Inflammatory macrophage treated with lipopolysaccharide for 4 hours (primary cell): ENCODE measurements around the gene PIP4K2A.
A peak's percentile ranks its signal among the peaks of the same experiment; 100 is the strongest.

ENCODE experiments used
- DNase-seq: peaks from one replicate; pipeline ENCODE4 v3.0.0-alpha.2; 2020

PIP4K2A gene

DNA sequence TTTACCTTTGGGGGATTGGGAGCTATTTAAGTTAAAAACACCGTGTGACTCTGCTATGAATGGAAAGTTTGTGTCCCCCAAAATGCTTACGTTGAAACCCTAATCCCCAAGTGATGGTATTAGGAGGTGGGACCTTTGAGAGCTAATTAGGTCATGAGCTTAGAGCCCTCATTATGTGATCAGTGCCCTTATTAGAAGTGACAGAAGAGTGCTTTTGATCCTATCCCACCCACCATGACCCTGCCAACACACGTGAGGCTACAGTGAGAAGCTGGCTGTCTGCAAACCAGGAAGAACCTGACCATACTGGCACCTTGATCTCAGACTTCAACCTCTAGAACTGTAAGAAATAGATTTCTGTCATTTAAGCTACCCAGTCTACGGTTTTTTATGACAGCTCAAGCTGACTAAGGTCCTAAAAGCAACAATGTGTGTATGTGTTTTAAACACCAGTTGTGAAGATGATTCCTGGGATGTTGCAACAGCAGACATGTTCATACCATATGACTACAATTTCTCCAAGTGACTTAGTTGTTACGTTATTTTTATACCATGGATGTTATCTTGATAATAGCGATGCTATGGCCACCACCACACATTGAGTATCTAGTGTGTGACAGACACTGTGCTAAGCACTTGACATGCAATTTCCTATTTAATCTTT is 124.4 kb downstream of the PIP4K2A start:
- DNase-seq, result no peak

- no peak for DNase-seq
Observed at GRCh38 chr10:22588462-22588861, 125.9 kb downstream of the PIP4K2A start.

GRCh38 chr10:22583683-22584082 is 130.7 kb downstream of the PIP4K2A start:
- DNase-seq, result no peak

- DNase-seq, result peak; percentile 44
Observed at GRCh38 chr10:22581461-22581860, 132.9 kb downstream of the PIP4K2A start.

- DNase-seq, result no peak
Observed at GRCh38 chr10:22580711-22581110, 133.7 kb downstream of the PIP4K2A start.

DNA sequence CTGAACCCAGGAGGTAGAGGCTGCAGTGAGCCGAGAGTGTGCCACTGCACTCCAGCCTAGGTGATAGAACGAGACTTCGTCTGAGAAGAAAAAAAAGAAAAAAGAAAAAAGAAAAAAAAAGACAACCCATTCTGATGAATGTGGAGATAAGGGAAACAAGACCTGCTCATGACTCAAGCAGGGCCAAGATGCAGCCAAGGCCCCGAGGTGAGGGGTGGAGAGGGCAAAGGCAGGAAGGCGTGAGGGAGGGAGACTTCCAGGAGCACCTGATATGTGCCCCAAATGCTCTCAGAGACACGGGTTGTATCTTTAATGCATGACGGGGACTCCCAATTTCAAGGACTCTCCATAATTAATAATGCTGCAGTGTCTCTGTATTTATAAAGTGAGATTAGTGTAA is 134.6 kb downstream of the PIP4K2A start:
- no peak for DNase-seq

GRCh38 chr10:22573820-22574569 is 140.4 kb downstream of the PIP4K2A start:
- DNase-seq, result peak; percentile 25

DNA sequence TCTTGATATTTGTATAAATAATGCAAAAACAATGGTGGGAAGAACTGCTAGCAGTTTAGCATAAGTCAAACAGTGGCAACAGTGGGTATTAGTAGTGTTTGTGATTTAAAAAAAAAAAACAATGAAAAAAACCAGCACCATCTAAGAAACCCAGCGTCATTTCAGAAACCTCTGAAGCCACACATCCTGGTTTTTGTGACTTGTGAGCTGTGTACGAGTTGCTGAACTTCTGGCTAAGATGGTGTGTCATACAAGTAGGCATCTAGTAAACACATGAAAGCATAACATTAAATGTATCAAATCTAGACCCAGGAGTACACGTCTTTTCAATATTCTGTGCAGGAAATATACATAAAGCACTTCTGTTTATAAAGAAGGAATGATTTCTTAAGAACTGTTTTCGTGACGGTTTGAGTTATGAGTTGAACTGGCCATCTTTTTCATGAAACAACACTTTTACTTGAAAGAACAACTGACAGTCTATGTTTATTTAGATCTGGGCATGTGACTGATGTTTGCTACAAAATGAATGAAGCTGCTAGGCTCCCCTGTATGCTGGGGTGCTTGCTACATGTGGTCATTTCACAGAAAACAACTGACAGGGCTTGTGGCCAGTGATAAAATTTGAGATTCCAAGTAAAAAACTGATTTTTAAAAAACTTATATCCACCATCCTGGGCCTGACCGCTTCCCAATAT is 143.5 kb downstream of the PIP4K2A start:
- DNase-seq, result no peak

DNA sequence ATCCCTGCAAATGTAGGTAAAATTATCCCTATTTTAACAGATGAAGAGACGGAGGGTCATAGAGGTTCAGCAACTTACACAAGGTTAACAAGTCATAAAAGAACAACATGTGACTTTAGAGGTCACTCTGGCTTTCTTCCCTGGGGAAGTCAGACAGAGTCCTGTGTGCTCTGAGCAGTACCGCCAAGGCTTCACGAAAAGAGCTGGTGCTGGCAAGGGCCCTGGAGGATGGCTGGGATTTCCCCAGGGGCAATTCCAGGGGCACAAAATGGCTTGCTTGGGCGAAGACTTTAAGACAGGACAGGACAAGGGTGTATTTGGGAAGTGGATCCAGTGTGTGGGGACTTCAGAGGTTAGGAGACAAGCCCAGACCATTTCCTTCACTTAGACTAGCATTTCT is 144.1 kb downstream of the PIP4K2A start:
- DNase-seq, result no peak

GRCh38 chr10:22568928-22569327 is 145.4 kb downstream of the PIP4K2A start:
- no peak for DNase-seq

- DNase-seq, result no peak
Observed at GRCh38 chr10:22564060-22564459, 150.3 kb downstream of the PIP4K2A start.

DNA sequence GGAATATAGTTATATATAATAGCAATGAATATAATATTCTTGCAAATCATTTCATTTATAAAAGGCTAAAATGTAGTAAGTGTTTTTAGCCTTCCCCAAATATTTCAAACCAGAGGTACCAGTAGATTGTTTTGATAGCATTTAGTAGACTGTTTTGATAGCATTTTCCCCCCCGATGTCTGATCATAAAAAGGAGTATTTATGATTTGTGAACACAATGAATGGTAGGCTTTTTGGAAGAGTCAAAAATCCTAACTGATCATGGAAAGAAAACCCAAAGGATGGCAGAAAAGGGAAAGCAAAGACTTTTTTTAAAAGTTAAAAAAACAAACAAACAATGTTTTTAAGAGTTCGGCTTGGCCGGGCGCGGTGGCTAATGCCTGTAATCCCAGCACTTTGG is 152.5 kb downstream of the PIP4K2A start:
- no peak for DNase-seq

DNA sequence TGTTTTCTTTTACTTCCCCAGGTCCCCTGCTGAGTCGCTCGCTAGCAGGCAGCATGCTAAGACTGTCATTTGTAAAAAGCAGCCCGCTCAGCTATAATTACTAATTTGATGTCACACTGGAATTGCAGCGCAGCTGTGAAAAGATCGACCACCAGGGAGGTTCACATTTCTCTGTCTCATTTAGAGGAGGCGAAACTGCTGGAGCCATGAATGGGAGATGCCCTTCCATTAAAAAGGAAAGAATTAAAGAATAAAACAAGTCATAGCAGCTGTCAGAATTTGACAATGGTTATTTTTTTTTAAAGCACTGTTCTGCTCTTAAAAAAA is 153.5 kb downstream of the PIP4K2A start:
- no peak for DNase-seq

- no peak for DNase-seq
Observed at GRCh38 chr10:22560096-22560912, 154.1 kb downstream of the PIP4K2A start.

DNA sequence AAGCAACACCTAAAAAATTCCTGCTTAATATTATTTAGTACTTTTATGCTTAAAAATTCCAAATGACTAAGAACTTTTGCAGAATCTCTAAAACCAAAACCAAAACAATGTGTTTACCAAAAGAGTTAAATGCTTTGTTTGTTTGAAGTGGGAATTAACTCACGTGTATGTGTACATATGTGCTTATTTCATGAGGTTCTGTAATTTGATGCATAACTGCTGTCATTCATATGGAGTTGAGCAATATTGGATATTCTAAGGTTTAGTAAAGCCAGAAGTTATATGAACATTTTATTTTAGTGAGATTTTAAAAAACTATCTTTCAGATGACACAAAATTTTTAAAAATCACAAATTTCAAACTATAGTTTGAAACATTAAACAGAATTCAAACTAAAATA is 157.1 kb downstream of the PIP4K2A start:
- peak; percentile 70 for DNase-seq

GRCh38 chr10:22556774-22557173 is 157.6 kb downstream of the PIP4K2A start:
- no peak for DNase-seq

DNA sequence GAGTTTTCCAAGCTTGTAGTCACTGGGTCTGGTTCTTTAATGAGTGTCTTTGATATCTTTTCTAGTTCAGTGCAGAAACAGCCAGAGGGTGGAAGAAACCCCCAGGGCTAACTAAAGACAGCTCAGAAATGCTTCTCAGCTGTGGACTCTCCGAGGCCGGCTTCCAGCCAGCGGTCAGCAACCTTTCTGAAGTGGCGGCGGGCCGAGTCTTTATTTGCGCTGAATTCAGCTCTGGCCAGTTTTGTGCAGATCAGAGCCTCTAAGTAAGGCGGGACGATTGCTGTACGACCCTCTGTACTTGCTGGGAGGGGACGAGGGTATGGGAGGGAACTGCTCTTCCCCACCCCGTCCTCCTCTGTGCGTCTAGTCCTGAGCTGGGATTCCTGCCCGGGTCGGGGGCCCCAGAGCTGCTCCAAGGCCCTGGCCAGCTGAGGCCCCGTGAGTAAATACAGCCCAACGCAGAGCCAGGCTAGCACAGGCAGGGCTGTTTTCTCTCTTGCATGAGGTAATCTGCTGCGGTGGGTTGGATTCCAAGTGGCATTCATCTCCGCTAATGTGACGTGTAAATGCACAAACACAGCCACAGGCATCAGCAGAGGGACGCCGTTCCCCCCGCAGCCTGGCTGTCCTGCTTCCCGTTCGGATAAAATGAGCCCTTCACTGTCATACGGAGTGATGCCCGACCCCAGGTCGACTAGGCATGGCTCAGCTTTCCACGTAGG is 159.8 kb downstream of the PIP4K2A start:
- no peak for DNase-seq

GRCh38 chr10:22553452-22553995 is 160.9 kb downstream of the PIP4K2A start:
- no peak for DNase-seq

- no peak for DNase-seq
Observed at GRCh38 chr10:22552888-22553378, 161.4 kb downstream of the PIP4K2A start.

DNA sequence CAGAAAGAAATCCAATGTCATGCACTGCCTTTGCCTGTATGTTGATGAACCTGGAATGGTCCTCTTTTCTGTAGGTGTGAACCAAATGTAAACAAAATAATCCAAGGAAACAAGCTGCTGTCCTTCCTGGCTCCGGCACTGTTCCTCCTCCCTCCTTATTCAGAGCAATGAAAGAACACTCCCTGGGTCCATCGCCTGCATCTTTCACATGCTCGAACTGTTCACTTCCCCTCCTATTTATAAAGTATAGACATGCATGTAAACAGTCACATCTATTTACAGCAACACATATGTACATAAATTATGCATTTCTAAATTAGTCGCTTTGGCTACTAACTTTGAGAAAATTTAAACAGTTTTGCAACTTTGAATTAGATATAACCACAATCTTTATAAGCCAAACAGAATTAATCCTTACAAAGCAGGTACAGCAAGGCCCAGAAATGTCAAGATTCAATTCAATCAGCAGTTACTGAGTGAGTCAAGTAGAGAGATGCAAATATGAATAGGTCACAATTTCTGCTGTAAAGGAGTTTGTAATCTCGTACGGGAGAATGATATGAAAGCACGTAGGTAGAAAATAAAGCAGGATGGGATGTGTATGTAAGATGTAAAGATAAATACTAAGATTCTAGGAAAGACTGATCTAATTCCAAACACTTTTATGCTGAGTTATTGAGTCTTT is 162.6 kb downstream of the PIP4K2A start:
- no peak for DNase-seq

GRCh38 chr10:22550732-22551131 is 163.6 kb downstream of the PIP4K2A start:
- peak; percentile 44 for DNase-seq
